Retinal pigment epithelial cell (primary cell): ENCODE results near the gene AKAP13.
A peak's percentile ranks its signal among the peaks of the same experiment; 100 is the strongest.

Source experiments
- DNase-seq: peaks from one replicate; pipeline ENCODE4 v3.0.0-alpha.2; 2010; ENCODE audit warnings: low read depth
- H3K4me3 ChIP-seq: 2 replicates; pipeline ENCODE4 v1.5.1; 2011; ENCODE audit warnings: mild to moderate bottlenecking, low read length, control low read depth, moderate library complexity
- TF ChIP-seq, protein P1 (sequence below): conservative IDR thresholded peaks from 2 replicates; pipeline ENCODE4 v1.5.1; 2011; ENCODE audit warnings: low read depth, low read length, control low read depth, inconsistent platforms

AKAP13 gene

DNA sequence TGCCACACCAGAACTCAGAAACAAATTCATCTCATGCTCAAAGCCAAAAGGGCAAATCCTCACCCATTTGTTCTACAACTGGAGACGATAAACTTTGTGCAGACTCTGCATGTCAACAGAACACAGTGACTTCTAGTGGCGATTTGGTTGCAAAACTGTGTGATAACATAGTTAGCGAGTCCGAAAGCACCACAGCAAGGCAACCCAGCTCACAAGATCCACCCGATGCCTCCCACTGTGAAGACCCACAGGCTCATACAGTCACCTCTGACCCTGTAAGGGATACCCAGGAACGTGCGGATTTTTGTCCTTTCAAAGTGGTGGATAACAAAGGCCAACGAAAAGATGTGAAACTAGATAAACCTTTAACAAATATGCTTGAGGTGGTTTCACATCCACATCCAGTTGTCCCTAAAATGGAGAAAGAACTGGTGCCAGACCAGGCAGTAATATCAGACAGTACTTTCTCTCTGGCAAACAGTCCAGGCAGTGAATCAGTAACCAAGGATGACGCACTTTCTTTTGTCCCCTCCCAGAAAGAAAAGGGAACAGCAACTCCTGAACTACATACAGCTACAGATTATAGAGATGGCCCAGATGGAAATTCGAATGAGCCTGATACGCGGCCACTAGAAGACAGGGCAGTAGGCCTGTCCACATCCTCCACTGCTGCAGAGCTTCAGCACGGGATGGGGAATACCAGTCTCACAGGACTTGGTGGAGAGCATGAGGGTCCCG, 199.7 kb downstream of the AKAP13 start:
- DNase-seq = no peak
- H3K4me3 ChIP-seq = no peak overlapping the region

DNA sequence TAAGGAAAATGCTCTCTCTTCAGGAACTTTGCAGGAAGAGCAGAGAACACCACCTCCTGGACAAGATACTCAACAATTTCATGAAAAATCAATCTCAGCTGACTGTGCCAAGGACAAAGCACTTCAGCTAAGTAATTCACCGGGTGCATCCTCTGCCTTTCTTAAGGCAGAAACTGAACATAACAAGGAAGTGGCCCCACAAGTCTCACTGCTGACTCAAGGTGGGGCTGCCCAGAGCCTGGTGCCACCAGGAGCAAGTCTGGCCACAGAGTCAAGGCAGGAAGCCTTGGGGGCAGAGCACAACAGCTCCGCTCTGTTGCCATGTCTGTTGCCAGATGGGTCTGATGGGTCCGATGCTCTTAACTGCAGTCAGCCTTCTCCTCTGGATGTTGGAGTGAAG, 200.5 kb downstream of the AKAP13 start:
- H3K4me3 ChIP-seq = no peak overlapping the region
- TF ChIP-seq, protein P1, sequence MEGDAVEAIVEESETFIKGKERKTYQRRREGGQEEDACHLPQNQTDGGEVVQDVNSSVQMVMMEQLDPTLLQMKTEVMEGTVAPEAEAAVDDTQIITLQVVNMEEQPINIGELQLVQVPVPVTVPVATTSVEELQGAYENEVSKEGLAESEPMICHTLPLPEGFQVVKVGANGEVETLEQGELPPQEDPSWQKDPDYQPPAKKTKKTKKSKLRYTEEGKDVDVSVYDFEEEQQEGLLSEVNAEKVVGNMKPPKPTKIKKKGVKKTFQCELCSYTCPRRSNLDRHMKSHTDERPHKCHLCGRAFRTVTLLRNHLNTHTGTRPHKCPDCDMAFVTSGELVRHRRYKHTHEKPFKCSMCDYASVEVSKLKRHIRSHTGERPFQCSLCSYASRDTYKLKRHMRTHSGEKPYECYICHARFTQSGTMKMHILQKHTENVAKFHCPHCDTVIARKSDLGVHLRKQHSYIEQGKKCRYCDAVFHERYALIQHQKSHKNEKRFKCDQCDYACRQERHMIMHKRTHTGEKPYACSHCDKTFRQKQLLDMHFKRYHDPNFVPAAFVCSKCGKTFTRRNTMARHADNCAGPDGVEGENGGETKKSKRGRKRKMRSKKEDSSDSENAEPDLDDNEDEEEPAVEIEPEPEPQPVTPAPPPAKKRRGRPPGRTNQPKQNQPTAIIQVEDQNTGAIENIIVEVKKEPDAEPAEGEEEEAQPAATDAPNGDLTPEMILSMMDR = no peak
- DNase-seq = no peak

More for the DNA sequence above, 199.7 kb downstream of the AKAP13 start:
- TF ChIP-seq, protein P1 = no peak

DNA sequence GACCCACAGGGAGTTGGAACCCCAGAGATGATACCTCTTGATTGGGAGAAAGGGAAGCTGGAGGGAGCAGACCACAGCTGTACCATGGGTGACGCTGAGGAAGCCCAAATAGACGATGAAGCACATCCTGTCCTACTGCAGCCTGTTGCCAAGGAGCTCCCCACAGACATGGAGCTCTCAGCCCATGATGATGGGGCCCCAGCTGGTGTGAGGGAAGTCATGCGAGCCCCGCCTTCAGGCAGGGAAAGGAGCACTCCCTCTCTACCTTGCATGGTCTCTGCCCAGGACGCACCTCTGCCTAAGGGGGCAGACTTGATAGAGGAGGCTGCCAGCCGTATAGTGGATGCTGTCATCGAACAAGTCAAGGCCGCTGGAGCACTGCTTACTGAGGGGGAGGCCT, 201.1 kb downstream of the AKAP13 start:
- TF ChIP-seq, protein P1 = no peak
- H3K4me3 ChIP-seq = no peak overlapping the region
- DNase-seq = no peak

DNA sequence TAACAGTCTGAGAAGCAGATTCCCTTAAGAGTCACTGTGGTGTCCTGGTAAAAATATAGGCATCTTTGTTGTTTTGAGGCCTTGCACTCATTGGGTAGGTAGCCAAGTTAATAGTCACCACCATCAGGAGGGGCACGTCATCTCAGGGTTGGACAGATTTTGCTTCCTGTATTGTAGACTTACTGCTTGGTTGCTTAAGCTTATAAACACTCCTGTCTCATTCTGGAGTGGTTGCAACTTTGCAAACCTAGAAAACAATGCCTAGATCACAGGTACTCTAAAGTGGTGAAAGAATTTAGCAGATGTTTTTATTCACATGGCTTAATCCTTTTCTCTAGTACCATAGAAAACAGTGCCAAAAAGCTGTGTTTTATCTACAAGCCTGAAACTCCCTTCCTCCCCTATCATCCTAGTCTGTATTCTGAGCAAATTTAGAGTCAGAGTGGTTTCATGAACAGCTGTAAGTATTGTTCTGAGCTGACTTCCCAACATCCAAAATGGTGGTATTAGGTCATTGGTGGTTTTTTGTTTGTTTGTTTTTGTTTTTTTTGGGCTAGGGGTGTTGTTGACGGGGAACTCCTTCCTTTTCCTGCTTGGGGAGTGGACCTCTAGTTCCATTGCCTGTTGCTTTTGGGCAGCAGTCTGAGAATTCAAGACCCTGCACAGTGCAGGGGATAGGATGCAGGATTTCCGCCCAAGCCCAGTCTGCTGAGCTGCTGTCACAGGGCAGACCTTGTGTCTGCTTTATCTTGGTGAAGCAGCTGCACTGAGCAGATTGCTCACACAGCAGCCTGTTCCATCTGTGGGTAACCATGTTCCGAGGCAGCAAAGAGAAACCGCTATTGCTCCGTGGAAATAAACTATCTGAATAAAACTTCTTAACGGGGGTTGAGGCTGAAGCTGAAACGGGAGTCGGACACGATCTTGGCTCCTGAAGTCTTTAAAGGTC, 202.0 kb downstream of the AKAP13 start:
- TF ChIP-seq, protein P1 = no peak
- no peak for DNase-seq
- H3K4me3 ChIP-seq = peak overlapping the region; percentile 5

DNA sequence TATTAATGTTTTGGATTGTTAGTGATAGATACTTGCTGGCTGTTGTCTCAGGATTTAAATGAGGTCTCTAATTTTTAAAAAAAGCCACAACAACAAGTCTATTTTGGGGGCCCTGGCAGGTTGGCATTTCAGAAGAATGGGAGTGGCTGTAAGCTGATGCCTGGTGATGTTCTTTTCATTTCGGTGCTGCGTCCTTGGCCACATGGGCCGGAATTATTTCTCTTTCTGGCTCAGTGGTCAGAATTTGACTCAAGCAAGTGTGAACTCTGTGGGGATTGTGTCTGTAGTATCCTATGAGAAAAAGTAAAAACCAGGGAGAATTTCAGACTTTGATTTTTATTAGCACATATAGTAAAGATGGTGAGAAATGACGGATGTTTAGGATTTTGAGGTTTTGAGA, 203.0 kb downstream of the AKAP13 start:
- DNase-seq = no peak
- H3K4me3 ChIP-seq = no peak overlapping the region
- TF ChIP-seq, protein P1 = no peak

DNA sequence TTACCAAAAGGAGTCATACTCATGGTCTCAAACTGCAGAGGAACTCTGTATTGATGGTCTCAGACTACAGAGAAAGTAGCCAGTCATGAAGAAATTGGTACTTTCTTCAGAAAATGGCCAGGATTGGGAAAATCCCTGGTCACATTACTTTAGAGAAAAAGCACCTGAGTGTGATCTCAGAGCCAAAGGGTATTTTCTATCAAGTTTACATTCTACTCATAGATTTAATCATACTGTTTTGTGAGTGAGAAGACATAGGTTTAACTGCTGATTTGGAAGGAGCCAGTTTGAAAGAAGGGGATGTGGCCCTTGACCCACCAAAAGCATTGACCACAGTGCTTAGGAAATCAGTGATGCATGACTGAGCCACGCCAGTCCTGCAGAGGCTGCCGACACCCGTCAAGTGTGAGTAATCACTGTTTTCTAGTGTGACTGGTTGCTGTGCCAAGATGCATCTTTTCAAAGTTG, 203.6 kb downstream of the AKAP13 start:
- H3K4me3 ChIP-seq = no peak overlapping the region
- TF ChIP-seq, protein P1 = no peak
- no peak for DNase-seq
